Uterus (tissue), 4 donors: ENCODE results near the gene PRKAR1B. TPM values are rescaled to one million over a fixed set of nuclear protein-coding genes. Genes with fewer than 3 reads are reported as not detected.

Experiments
- DNase-seq, 2 donors: peaks; one replicate each; pipeline ENCODE4 v3.0.0-alpha.2; 2019 to 2020
- H3K27ac ChIP-seq, 2 donors: fragments of 200-600 bp; sonication (generic); 1 replicate in 1 of 2; 2 replicates in 1 of 2; pipeline ENCODE4 v1.5.1; 2016 to 2018
- H3K27me3 ChIP-seq, 2 donors: fragments of 200-600 bp; sonication (generic); one replicate each; pipeline ENCODE4 v1.5.1; 2018 to 2019; ENCODE audit warnings: control low read depth in 1 of 2
- H3K36me3 ChIP-seq, 2 donors: fragments of 200-600 bp; sonication (generic); one replicate each; pipeline ENCODE4 v1.5.1; 2019; ENCODE audit warnings: control low read depth in 1 of 2
- H3K4me1 ChIP-seq, 2 donors: fragments of 200-600 bp; sonication (generic); one replicate each; pipeline ENCODE4 v1.5.1; 2018 to 2019; ENCODE audit warnings: control low read depth in 1 of 2
- H3K4me3 ChIP-seq, 2 donors: fragments of 200-600 bp; sonication (generic); 1 replicate in 1 of 2; 2 replicates in 1 of 2; pipeline ENCODE4 v1.5.1; 2018 to 2019; ENCODE audit warnings: mild to moderate bottlenecking in 1 of 2
- H3K9me3 ChIP-seq, 2 donors: fragments of 200-600 bp; sonication (generic); one replicate each; pipeline ENCODE4 v1.5.1; 2019; ENCODE audit warnings: control low read depth in 1 of 2
- POLR2A ChIP-seq, 2 donors: fragments of 450-650 bp; IDR thresholded peaks; one replicate each; pipeline ENCODE4 v1.6.1; 2016; ENCODE audit warnings: antibody characterized with exemption in 2 of 2, mild to moderate bottlenecking in 1 of 2, moderate library complexity in 1 of 2
- intact Hi-C: fragments of 100-400 bp; cut with DNase I; formaldehyde crosslinking; loops from one replicate; pipeline ENCODE4 v1.15.1; 2023; ENCODE audit warnings: low total_unique reads
- total RNA-seq, 4 donors: library from RNA; depleted of rRNA in 3 of 4; stranded (reverse); fragments of >200 nt in 3 of 4; gene quantifications; one replicate each; pipeline versions ENCODE4 v1.1.0 to v1.2.4, GENCODE V29; 2014 to 2023
- TF ChIP-seq, protein P1 (sequence below), 4 experiments: fragments of 200-600 bp in 2 of 4; fragments of 450-650 bp in 2 of 4; sonication (generic) in 2 of 4; IDR thresholded peaks; one replicate each; pipeline ENCODE4 v1.5.1; 2016 to 2019; ENCODE audit warnings: antibody characterized with exemption in 4 of 4, mild to moderate bottlenecking in 2 of 4, moderate library complexity in 1 of 4
- donor health status: DM: yes; HTN: yes; CAD: no.

The PRKAR1B gene
- total RNA-seq, 4 donors from 2014 or later, result 1.0 to 45.2 (median 28.7) TPM

DNA sequence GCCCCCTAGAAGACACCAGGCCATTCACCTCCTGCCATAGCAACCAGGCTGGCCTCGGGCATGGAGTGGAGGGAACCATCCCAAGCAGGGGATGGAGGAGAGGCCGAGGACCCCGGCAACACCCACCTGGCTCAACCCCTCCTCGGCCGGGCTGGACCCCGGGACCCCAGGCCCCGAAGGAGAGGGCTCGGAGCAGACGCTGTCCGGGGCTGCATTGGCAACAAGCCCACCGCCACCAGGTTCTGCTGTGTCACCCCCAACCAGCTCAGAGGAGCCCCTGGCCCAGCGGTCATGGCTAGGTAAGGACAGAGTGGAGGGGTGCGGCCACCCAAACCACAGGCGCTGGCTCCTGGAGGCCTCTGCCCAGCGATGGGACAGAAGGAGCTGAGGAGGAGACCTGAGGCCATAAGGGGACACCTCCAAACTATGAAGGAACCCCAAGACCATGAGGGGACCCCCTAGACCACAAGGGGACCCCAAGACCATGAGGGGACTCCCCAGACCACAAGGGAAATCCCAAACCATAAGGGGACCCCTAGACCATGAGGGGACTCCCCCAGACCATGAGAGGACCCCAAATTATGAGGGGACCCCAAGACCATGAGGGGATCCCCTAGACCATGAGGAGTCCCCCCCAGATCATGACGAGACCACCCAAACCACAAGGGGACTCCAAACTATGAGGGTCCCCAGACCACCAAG is 132.7 kb downstream of the PRKAR1B start:
- no peaks in the 10 kb centered on the region for H3K27me3 ChIP-seq
- TF ChIP-seq, protein P1, sequence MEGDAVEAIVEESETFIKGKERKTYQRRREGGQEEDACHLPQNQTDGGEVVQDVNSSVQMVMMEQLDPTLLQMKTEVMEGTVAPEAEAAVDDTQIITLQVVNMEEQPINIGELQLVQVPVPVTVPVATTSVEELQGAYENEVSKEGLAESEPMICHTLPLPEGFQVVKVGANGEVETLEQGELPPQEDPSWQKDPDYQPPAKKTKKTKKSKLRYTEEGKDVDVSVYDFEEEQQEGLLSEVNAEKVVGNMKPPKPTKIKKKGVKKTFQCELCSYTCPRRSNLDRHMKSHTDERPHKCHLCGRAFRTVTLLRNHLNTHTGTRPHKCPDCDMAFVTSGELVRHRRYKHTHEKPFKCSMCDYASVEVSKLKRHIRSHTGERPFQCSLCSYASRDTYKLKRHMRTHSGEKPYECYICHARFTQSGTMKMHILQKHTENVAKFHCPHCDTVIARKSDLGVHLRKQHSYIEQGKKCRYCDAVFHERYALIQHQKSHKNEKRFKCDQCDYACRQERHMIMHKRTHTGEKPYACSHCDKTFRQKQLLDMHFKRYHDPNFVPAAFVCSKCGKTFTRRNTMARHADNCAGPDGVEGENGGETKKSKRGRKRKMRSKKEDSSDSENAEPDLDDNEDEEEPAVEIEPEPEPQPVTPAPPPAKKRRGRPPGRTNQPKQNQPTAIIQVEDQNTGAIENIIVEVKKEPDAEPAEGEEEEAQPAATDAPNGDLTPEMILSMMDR (IDR thresholded peaks at IDR 0.05), result no peak
- no peak for TF ChIP-seq POLR2A (IDR thresholded peaks at IDR 0.05)
- no peaks in the 10 kb centered on the region for H3K9me3 ChIP-seq
- no peak overlapping the region for H3K27ac ChIP-seq
- H3K4me1 ChIP-seq, result peaks cover 0 to 11% of the 10 kb centered on the region in 2 donors
- no peaks in the 10 kb centered on the region for H3K36me3 ChIP-seq
- H3K4me3 ChIP-seq, result no peak overlapping the region
- intact Hi-C loops, result loop anchor here (5.0 kb wide), 1 partner anchor 72 kb away; no protein-coding TSS in a partner anchor
- DNase-seq, result no peak

DNA sequence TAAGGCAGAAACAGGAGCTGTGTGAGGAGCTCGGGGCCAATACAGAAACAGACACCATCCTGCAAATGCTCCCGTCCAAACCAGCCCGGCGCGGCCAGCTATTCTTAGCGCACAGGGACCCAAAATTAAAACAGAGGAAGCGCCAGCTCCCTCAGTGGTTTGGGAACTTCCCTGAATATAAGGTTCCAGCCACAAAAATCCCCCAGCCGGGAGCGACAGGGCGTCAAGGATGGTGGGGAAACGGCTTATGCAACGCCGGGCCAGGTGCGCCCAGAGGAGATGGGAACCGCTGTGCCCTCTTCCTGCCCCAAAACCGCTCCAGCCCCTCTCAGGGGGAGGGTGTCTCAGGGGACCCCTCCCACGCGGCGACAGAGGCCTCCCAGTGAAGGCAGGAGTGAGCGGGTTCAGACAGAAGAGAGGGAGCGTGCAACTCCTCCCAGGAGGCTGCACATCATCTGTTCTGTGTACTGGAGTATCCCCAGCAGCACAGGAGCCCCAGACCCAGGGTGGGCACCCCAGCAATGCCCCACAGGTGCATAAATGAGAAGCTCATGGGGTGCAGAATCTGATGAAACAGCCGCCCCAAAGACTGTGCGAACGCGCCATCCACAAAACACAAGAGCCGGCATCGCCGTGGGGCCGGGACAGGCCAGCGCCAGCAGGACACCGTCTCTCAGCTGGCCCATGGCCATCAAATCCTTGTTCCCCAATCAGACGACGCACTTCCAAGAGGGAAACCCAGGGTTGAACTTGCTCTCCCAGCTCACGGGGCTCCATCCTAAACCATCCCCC is 133.6 kb downstream of the PRKAR1B start:
- Histone ChIP-seq H3K36me3 (no peaks in the 10 kb centered on the region), H3K4me1 (peaks cover 0 to 11% of the 10 kb centered on the region in 2 donors), H3K9me3 (no peaks in the 10 kb centered on the region), H3K27ac (no peak overlapping the region), H3K4me3 (no peak overlapping the region), H3K27me3 (no peaks in the 10 kb centered on the region)
- DNase-seq, result no peak
- TF ChIP-seq, protein P1 (IDR thresholded peaks at IDR 0.05), result no peak
- no peak for TF ChIP-seq POLR2A (IDR thresholded peaks at IDR 0.05)
- intact Hi-C loops, result loop anchor here (5.0 kb wide), 1 partner anchor 71 kb away; no protein-coding TSS in a partner anchor

DNA sequence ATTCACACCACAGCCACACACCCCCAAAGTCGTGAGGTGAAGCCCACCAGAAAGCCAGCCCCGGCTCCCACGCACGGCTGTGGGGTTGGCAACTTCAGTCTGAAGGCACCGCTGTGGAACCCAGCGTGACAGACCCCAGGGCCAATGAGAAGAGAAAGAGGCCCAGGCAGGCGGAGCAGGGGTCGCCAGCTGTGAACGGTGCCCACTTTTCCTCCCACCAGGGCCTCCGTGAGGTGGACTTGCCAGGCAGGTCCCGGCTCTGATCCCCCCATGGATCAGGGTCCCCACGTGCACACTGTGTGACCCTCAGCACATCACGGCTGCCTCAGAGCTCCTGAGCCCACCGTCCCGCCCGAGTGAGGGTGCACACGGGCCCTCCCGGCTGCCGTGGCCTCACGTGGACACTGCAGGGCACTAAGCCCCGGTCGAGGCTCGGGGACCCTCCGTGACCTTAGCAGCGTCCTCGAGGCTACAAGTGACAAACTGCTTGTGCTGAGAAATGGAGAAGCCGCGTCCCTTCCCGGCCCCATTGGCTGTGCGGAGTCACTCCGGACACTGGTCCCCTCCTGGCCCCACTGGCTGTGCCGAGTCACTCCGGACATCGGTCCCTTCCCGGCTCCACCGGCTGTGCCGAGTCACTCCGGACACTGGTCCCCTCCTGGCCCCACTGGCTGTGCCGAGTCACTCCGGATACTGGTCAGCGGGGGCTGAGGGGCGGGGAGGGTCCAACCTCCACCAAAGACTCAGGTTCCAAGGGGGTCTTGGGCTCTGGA is 135.0 kb downstream of the PRKAR1B start:
- no peak for TF ChIP-seq POLR2A (IDR thresholded peaks at IDR 0.05)
- TF ChIP-seq, protein P1 (IDR thresholded peaks at IDR 0.05), result no peak

DNA sequence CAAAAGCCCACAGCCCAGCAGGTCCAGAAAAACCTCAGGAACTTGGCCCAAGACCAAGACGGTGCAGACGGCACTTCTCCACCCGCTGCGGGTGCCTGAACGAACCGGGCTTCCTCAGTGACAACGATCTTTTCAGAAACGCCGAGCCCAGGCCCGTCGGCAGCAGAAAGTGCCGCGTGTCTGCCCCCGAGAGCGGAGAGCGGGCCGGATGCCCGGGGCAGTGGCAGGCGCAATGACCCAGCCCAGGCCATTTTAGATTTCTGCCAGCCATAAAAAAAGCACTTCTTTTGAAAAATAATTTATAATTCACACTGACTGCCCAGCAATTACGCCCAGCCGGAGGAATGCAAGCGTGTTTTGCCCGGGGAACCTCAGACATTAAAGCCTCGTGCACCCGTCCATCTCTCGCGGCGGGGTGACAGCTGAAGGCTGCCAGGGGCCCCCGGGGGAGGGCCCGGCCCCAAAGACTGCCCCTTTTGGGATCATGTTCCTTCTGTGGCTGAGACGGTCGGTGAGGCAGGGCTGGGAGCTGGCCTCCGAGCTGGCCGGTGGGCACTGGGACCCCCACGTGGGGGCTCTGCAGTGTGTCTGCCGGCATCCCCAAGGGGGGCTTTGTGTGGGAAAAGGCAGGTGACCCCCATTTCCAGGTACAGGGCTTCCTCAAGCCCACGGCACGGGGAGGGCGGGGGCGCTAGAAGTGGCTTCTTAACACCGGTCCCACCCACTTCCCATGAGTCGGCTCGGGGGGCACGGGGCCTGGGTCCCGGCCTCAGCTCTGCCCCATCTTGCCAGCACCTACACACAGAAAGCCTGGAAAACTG is 136.1 kb downstream of the PRKAR1B start:
- peak; percentile 54 to 64 for DNase-seq
- Histone ChIP-seq H3K4me1 (peaks cover 0 to 11% of the 10 kb centered on the region in 2 donors), H3K9me3 (no peaks in the 10 kb centered on the region), H3K27me3 (no peaks in the 10 kb centered on the region), H3K4me3 (no peak overlapping the region), H3K27ac (peak overlapping the region; percentile 62 to 67), H3K36me3 (no peaks in the 10 kb centered on the region)
- intact Hi-C loops, result loop anchor here (5.0 kb wide), 1 partner anchor 69 kb away; no protein-coding TSS in a partner anchor
- TF ChIP-seq, protein P1 (IDR thresholded peaks at IDR 0.05), result no peak
- no peak for TF ChIP-seq POLR2A (IDR thresholded peaks at IDR 0.05)

More for the DNA sequence above, 135.0 kb downstream of the PRKAR1B start:
- H3K4me3 ChIP-seq, result no peak overlapping the region
- no peaks in the 10 kb centered on the region for H3K27me3 ChIP-seq
- H3K4me1 ChIP-seq, result peaks cover 0 to 11% of the 10 kb centered on the region in 2 donors
- intact Hi-C loops, result loop anchor here (5.0 kb wide), 1 partner anchor 70 kb away; no protein-coding TSS in a partner anchor
- no peaks in the 10 kb centered on the region for H3K36me3 ChIP-seq
- H3K9me3 ChIP-seq, result no peaks in the 10 kb centered on the region
- DNase-seq, result no peak
- H3K27ac ChIP-seq, result peak overlapping the region in 1 of 2 donors; percentile 67
